HepG2 (cell line): ENCODE results near the gene HIPK4. TPM values are rescaled to one million over a fixed set of nuclear protein-coding genes. Genes with fewer than 3 reads are reported as not detected.

Experiments used
- ARID5B ChIP-seq: IDR thresholded peaks from 2 replicates; pipeline ENCODE4 v1.4.0; 2020; ENCODE audit warnings: mild to moderate bottlenecking, missing genetic modification reagents
- CREB1 ChIP-seq, 2 experiments: fragments of 450-650 bp in 1 of 2; IDR thresholded peaks; 2 replicates each; pipeline ENCODE4 v1.6.1; 2016 to 2017; ENCODE audit warnings: control low read depth in 1 of 2, mild to moderate bottlenecking in 1 of 2, missing compliant biosample characterization in 1 of 2, missing genetic modification characterization in 1 of 2
- CREM ChIP-seq, 2 experiments: sonication (generic) in 1 of 2; formaldehyde crosslinking in 1 of 2; IDR thresholded peaks; 2 replicates each; pipeline versions ENCODE4 v1.4.0 to v1.6.1; 2016 to 2020; ENCODE audit warnings: antibody characterized with exemption in 1 of 2, mild to moderate bottlenecking in 1 of 2, missing genetic modification reagents in 1 of 2
- HNRNPH1 ChIP-seq: fragments of 200-400 bp; formaldehyde crosslinking; optimal IDR thresholded peaks from 2 replicates; pipeline ENCODE3; 2017; ENCODE audit warnings: mild to moderate bottlenecking, low read depth, low read length
- HOMEZ ChIP-seq: IDR thresholded peaks from 2 replicates; pipeline ENCODE4 v1.6.1; 2016; ENCODE audit warnings: low read depth
- JDP2 ChIP-seq: sonication (generic); formaldehyde crosslinking; IDR thresholded peaks from 2 replicates; pipeline ENCODE4 v1.8.1; 2022; ENCODE audit warnings: missing genetic modification reagents, borderline replicate concordance
- LCORL ChIP-seq, 2 experiments: fragments of 450-650 bp in 1 of 2; sonication (generic) in 1 of 2; formaldehyde crosslinking in 1 of 2; IDR thresholded peaks; 2 replicates each; pipeline versions ENCODE4 v1.5.0 to v1.6.1; 2017 to 2020; ENCODE audit warnings: antibody characterized with exemption in 1 of 2, missing genetic modification reagents in 1 of 2
- NONO ChIP-seq, 2 experiments: fragments of 450-650 bp in 1 of 2; sonication (generic) in 1 of 2; formaldehyde crosslinking in 1 of 2; IDR thresholded peaks in 1 of 2; conservative IDR thresholded peaks in 1 of 2; 2 replicates each; pipeline versions ENCODE4 v1.6.1 to v1.8.0; 2017 to 2022; ENCODE audit warnings: mild to moderate bottlenecking in 1 of 2, missing genetic modification reagents in 1 of 2, moderate library complexity in 1 of 2
- STAG1 ChIP-seq: sonication (generic); formaldehyde crosslinking; IDR thresholded peaks from 2 replicates; pipeline ENCODE4 v1.4.0; 2020; ENCODE audit warnings: missing genetic modification reagents
- ZBTB34 ChIP-seq: sonication (generic); formaldehyde crosslinking; IDR thresholded peaks from 2 replicates; pipeline ENCODE4 v1.8.0; 2022; ENCODE audit warnings: mild to moderate bottlenecking, missing genetic modification reagents
- ZKSCAN1 ChIP-seq: fragments of 150-350 bp; IDR thresholded peaks from 2 replicates; pipeline ENCODE4 v1.6.1; 2014; ENCODE audit warnings: low read length
- ZMYM3 ChIP-seq: sonication (generic); formaldehyde crosslinking; IDR thresholded peaks from 2 replicates; pipeline ENCODE4 v1.5.1; 2020; ENCODE audit warnings: mild to moderate bottlenecking, missing genetic modification reagents
- ZNF281 ChIP-seq: sonication (generic); formaldehyde crosslinking; IDR thresholded peaks from 2 replicates; pipeline ENCODE4 v1.4.0; 2020; ENCODE audit warnings: missing genetic modification reagents, borderline replicate concordance
- ZNF710 ChIP-seq: sonication (generic); formaldehyde crosslinking; IDR thresholded peaks from 2 replicates; pipeline ENCODE4 v1.5.0; 2020; ENCODE audit warnings: mild to moderate bottlenecking, missing genetic modification reagents, borderline replicate concordance
- polyA plus RNA-seq, 8 experiments: library from polyadenylated mRNA; depleted of rRNA in 3 of 8; stranded (reverse) in 7 of 8; unstranded in 1 of 8; fragments of >200 nt; fragmentation: Illumina TruSeq in 4 of 8; extraction: Trizol in 4 of 8; gene quantifications; 2 replicates each; pipeline versions ENCODE4 v1.2.1 to v1.2.3, GENCODE V29; 2011 to 2016; ENCODE audit warnings: low read depth in 4 of 8, missing spikeins in 1 of 8, mixed read lengths in 1 of 8; ENCODE audit not compliant: insufficient read depth in 1 of 8
- total RNA-seq, 5 experiments: library from RNA; depleted of rRNA; stranded (reverse); fragments of >200 nt; fragmentation: Illumina TruSeq; extraction: Trizol; gene quantifications; 2 replicates each; pipeline ENCODE4 v1.2.3, GENCODE V29; 2016; ENCODE audit warnings: low read depth in 1 of 5

HIPK4 gene
- total and polyA plus RNA-seq, 2 of the 13 experiments (the other 11 are each of a cell fraction or from before 2014, with no cell fraction given) = 0.03 TPM; not detected in 1

GRCh38 chr19:40425450-40426287, 35.7 kb upstream of the HIPK4 start, which contains the start of gene SERTAD1 (continued):
- no peak for TF ChIP-seq ZNF281 (CRISPR knock-in tag)
- peak; percentile 51 for TF ChIP-seq CREM (IDR thresholded peaks at IDR 0.05)
- no peak for TF ChIP-seq CREM (CRISPR knock-in tag; IDR thresholded peaks at IDR 0.05)
- TF ChIP-seq HNRNPH1 = no peak
- no peak; the same call in 1 of the 2 replicates for TF ChIP-seq ZNF710 (CRISPR knock-in tag)
- no peak for TF ChIP-seq ZBTB34
- no peak for TF ChIP-seq ZMYM3 (CRISPR knock-in tag)
- no peak for TF ChIP-seq NONO (IDR thresholded peaks at IDR 0.05)
- TF ChIP-seq NONO (CRISPR knock-in tag; conservative IDR thresholded peaks at IDR 0.05) = no peak
- no peak; the same call in 1 of the 2 replicates for TF ChIP-seq JDP2 (CRISPR knock-in tag)
- no peak for TF ChIP-seq ZKSCAN1
- TF ChIP-seq HOMEZ (CRISPR knock-in tag) = no peak
- peak; percentile 58 for TF ChIP-seq CREB1 (IDR thresholded peaks at IDR 0.05)
- peak; percentile 69 for TF ChIP-seq CREB1 (CRISPR knock-in tag; IDR thresholded peaks at IDR 0.05)
- TF ChIP-seq ARID5B (CRISPR knock-in tag) = peak; percentile 53
- no peak for TF ChIP-seq STAG1 (CRISPR knock-in tag)
- no peak for TF ChIP-seq LCORL (IDR thresholded peaks at IDR 0.05)
- TF ChIP-seq LCORL (CRISPR knock-in tag; IDR thresholded peaks at IDR 0.05) = no peak
